AG04450 (cell line): ENCODE data around the gene SERTAD3. TPM values are rescaled to one million over a fixed set of nuclear protein-coding genes. Genes with fewer than 3 reads are reported as not detected.

Source experiments
- CTCF ChIA-PET: fragments of 300-600, 350-600 bp; formaldehyde crosslinking; extraction: SDS; loops from one replicate; lab custom pipeline; 2022; ENCODE audit warnings: antibody characterized with exemption, inconsistent platforms; lab: Charles Lee
- POLR2A ChIA-PET: fragments of 350-600 bp; formaldehyde crosslinking; extraction: SDS; loops from one replicate; lab custom pipeline; 2021; ENCODE audit warnings: antibody characterized with exemption, inconsistent platforms; lab: Yijun Ruan, JAX
- DNase-seq: peaks from one replicate; pipeline ENCODE4 v3.0.0-alpha.2; 2011; ENCODE audit warnings: low read depth, low spot score
- H3K27ac ChIP-seq: one replicate; pipeline ENCODE4 v1.5.1; 2012; ENCODE audit warnings: low read depth, low read length, control low read depth
- H3K27me3 ChIP-seq: one replicate; pipeline ENCODE4 v1.6.0; 2012; ENCODE audit warnings: low read length; ENCODE audit not compliant: control insufficient read depth, insufficient read depth
- H3K4me3 ChIP-seq: 2 replicates; pipeline ENCODE4 v1.5.1; 2011; ENCODE audit warnings: mild to moderate bottlenecking, low read depth, low read length, control low read depth
- H3K9me3 ChIP-seq: 2 replicates; pipeline ENCODE4 v1.5.1; 2012; ENCODE audit warnings: low read length; ENCODE audit not compliant: control insufficient read depth, insufficient read depth
- CTCF ChIP-seq: IDR thresholded peaks from 2 replicates; pipeline ENCODE4 v1.5.1; 2011; ENCODE audit warnings: low read depth, low read length, control low read depth, inconsistent platforms
- polyA plus RNA-seq: library from polyadenylated mRNA; depleted of rRNA; stranded (reverse); fragments of >200 nt; gene quantifications from 2 replicates; pipeline ENCODE4 v1.2.3, GENCODE V29; 2011

Gene SERTAD3
- polyA plus RNA-seq, 1 experiment: 16.1 TPM

- no peak for DNase-seq
- no peak for TF ChIP-seq CTCF
- POLR2A ChIA-PET: interaction anchor here (0.9 kb wide), 1 partner anchor 18 kb away, joined by 3 read pairs; no protein-coding TSS in a partner anchor
- Histone ChIP-seq H3K27me3 (no peaks in the 10 kb centered on the region), H3K27ac (no peak overlapping the region), H3K9me3 (no peaks in the 10 kb centered on the region), H3K4me3 (no peak overlapping the region)
- CTCF ChIA-PET: interaction anchor here (1.6 kb wide), 1 partner anchor 13 kb away, joined by 5 read pairs; no protein-coding TSS in a partner anchor
These were observed 36.2 kb downstream of the SERTAD3 start for GRCh38 chr19:40407714-40408597.

GRCh38 chr19:40403262-40403984, 40.7 kb downstream of the SERTAD3 start:
- Histone ChIP-seq H3K9me3 (no peaks in the 10 kb centered on the region; the same call in 1 of the 2 replicates), H3K27me3 (no peaks in the 10 kb centered on the region), H3K4me3 (peak overlapping the region; percentile 63), H3K27ac (peak overlapping the region; percentile 47)
- peak; percentile 82 for DNase-seq
- ChIA-PET CTCF (interaction anchor here (0.6 to 1.9 kb wide), 4 partner anchors 17 to 98 kb away, joined by 3 to 11 read pairs (median 3); no protein-coding TSS in a partner anchor), POLR2A (interaction anchor here (0.6 to 1.9 kb wide), 5 partner anchors 18 to 484 kb away, joined by 3 to 12 read pairs (median 8); partner anchors contain the start of genes C19orf47, PLD3 and SERTAD1)
- TF ChIP-seq CTCF: no peak

- no peak for DNase-seq
- CTCF ChIA-PET: no interaction called here
These were observed 43.6 kb downstream of the SERTAD3 start for GRCh38 chr19:40400559-40400958.

GRCh38 chr19:40398417-40399131, 45.6 kb downstream of the SERTAD3 start:
- no peak for DNase-seq
- no peak for TF ChIP-seq CTCF
- Histone ChIP-seq H3K27ac (no peak overlapping the region), H3K4me3 (no peak overlapping the region), H3K27me3 (no peaks in the 10 kb centered on the region), H3K9me3 (no peaks in the 10 kb centered on the region; the same call in 1 of the 2 replicates)
- ChIA-PET CTCF (no interaction called here), POLR2A (no interaction called here)

More at GRCh38 chr19:40400559-40400958, 43.6 kb downstream of the SERTAD3 start:
- Histone ChIP-seq H3K9me3 (no peaks in the 10 kb centered on the region; the same call in 1 of the 2 replicates), H3K27ac (no peak overlapping the region), H3K4me3 (no peak overlapping the region), H3K27me3 (no peaks in the 10 kb centered on the region)
- TF ChIP-seq CTCF: no peak
- POLR2A ChIA-PET: no interaction called here
